Measurements from ENCODE around the gene LRRC27.
A peak's percentile ranks its signal among the peaks of the same experiment; 100 is the strongest.
"Not testable (repeated sequence)": the region's sequence is repeated elsewhere in the genome, so short reads cannot be mapped to it uniquely, and the experiment has no call there.

Gene LRRC27

DNA sequence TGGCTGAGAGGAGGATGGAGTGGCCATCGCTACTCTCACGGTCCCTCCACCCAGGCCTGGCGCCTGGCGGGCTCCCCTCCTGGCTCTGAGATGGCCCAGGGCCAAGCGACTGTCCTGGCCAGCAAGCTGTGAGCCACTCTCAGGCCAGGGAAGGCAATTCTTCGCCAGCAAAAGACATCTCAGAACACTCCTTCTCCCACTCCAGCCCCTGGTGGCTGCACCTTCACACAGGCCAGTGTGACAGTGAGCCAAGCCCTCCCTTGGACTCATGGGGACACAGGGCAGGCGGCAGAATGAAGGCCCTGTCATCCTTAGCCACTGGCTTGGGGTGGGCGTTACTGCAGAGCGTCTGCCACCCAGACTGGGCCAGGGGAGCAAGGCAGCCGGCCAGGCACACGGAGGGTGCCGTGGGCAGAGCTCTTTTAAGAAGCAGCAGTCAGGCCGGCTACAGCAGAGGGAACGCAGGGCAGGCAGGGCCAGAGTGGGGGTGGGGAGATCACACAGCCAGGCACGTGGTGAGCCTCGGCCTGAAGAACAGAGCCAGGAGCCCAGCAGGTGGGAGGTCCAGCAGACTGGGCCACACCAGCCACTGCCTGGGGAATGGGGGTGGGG is 38.7 kb upstream of the LRRC27 start:
- H2BK15ac ChIP-seq (ENCODE audit: low read depth, poor library complexity, severe bottlenecking): no peak overlapping the region
- H2AFZ ChIP-seq (ENCODE audit: low read depth, low read length): no peak overlapping the region
- H3K79me1 ChIP-seq (replicated peaks; ENCODE audit: low read length, poor library complexity, severe bottlenecking): peaks cover 21% of the 10 kb centered on the region
- H3K9ac ChIP-seq (ENCODE audit: low read length): no peak overlapping the region
- no peak for DNase-seq
- H3K4me2 ChIP-seq (ENCODE audit: low read length, poor library complexity, severe bottlenecking): no peak overlapping the region
- no peak overlapping the region for H2BK5ac ChIP-seq (ENCODE audit: low read depth, low read length, poor library complexity, severe bottlenecking)
- H3K36me3 ChIP-seq (ENCODE audit: control insufficient read depth in 1 of 2, insufficient read depth in 2 of 2, low read depth in 1 of 2, low read length in 2 of 2): no peaks in the 10 kb centered on the region
- no peak overlapping the region for H3K14ac ChIP-seq (ENCODE audit: low read length in 2 of 2)
- H3K27me3 ChIP-seq (ENCODE audit: control insufficient read depth in 1 of 2, insufficient read depth in 1 of 2, low read length in 2 of 2): peaks cover 4 to 8% of the 10 kb centered on the region in 2 experiments
- no peak overlapping the region for H2BK120ac ChIP-seq (ENCODE audit: low read depth, low read length)
- H3K23ac ChIP-seq (ENCODE audit: low read length in 2 of 2): peak overlapping the region in 1 of 2 experiments; percentile 41
- H2BK12ac ChIP-seq (ENCODE audit: low read length in 2 of 2): no peak overlapping the region
- H3K4me1 ChIP-seq (ENCODE audit: control insufficient read depth, insufficient read depth, low read depth, low read length): peaks cover 15% of the 10 kb centered on the region
- no peak overlapping the region for H3K4ac ChIP-seq (ENCODE audit: low read depth in 1 of 2, low read length in 2 of 2)
- H2AK5ac ChIP-seq (ENCODE audit: low read length, severe bottlenecking): no peak overlapping the region
- H3K27ac ChIP-seq (ENCODE audit: low read length, poor library complexity, severe bottlenecking): no peak overlapping the region
- H3K18ac ChIP-seq (ENCODE audit: low read depth in 1 of 2, low read length in 2 of 2): no peak overlapping the region
- no peak overlapping the region for H4K8ac ChIP-seq (ENCODE audit: low read length)
- no peak overlapping the region for H3K4me3 ChIP-seq (ENCODE audit: insufficient read depth in 1 of 2, low read depth in 1 of 2, low read length in 2 of 2)
- H4K91ac ChIP-seq (ENCODE audit: low read length): no peak overlapping the region
- peaks cover 13% of the 10 kb centered on the region for H3K9me3 ChIP-seq (ENCODE audit: control insufficient read depth, low read length)
- 57% methylated on average over 16 of the region's 16 CpGs for WGBS

DNA sequence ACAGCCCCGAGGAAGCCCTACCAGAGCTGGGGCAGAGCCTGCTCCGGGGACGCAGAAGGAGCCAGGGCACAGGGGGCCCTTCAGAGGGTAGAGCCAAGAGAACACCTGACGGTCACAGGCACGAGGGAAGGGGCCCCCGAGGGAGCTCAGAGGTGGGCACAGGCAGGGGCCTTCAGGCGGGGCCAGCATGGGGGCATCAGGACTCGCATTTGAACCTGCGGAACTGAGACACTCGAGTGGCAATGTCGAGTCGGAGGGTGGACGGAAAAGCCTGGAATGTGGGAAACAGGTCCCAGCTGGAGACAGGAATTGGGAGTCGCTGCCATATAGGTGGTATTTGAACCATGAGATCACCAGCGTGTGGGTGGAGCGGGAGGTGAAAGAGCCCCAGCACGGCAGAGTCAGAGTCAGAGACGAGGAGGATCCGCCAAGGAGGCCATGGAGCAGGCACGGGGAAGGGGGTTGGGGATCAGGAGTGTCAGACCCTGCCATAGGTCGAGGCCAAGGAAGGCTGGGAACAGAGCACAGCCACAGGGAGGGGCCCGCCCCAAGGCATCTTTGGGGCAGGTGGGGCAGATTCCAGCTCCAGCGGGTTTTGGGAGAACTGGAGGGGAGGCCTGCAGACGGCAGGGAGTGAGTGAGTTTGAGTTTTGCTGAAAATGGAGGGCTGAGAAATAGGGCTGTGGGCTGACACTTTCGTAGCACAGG is 38.0 kb upstream of the LRRC27 start:
- Histone ChIP-seq H3K9ac (ENCODE audit: low read length) (no peak overlapping the region), H3K4ac (ENCODE audit: low read depth in 1 of 2, low read length in 2 of 2) (no peak overlapping the region), H3K4me2 (ENCODE audit: low read length, poor library complexity, severe bottlenecking) (no peak overlapping the region), H2AFZ (ENCODE audit: low read depth, low read length) (no peak overlapping the region), H3K4me3 (ENCODE audit: insufficient read depth in 1 of 2, low read depth in 1 of 2, low read length in 2 of 2) (no peak overlapping the region), H3K18ac (ENCODE audit: low read depth in 1 of 2, low read length in 2 of 2) (no peak overlapping the region), H2BK12ac (ENCODE audit: low read length in 2 of 2) (no peak overlapping the region), H2BK15ac (ENCODE audit: low read depth, poor library complexity, severe bottlenecking) (no peak overlapping the region), H3K27ac (ENCODE audit: low read length, poor library complexity, severe bottlenecking) (no peak overlapping the region), H3K79me1 (replicated peaks; ENCODE audit: low read length, poor library complexity, severe bottlenecking) (peaks cover 21% of the 10 kb centered on the region), H3K23ac (ENCODE audit: low read length in 2 of 2) (peak overlapping the region in 1 of 2 experiments; percentile 41), H3K36me3 (ENCODE audit: control insufficient read depth in 1 of 2, insufficient read depth in 2 of 2, low read depth in 1 of 2, low read length in 2 of 2) (no peaks in the 10 kb centered on the region), H3K14ac (ENCODE audit: low read length in 2 of 2) (no peak overlapping the region), H4K91ac (ENCODE audit: low read length) (no peak overlapping the region), H3K4me1 (ENCODE audit: control insufficient read depth, insufficient read depth, low read depth, low read length) (peaks cover 15% of the 10 kb centered on the region), H3K27me3 (ENCODE audit: control insufficient read depth in 1 of 2, insufficient read depth in 1 of 2, low read length in 2 of 2) (peaks cover 3 to 8% of the 10 kb centered on the region in 2 experiments), H4K8ac (ENCODE audit: low read length) (no peak overlapping the region), H2BK120ac (ENCODE audit: low read depth, low read length) (no peak overlapping the region), H3K9me3 (ENCODE audit: control insufficient read depth, low read length) (peaks cover 8% of the 10 kb centered on the region), H2BK5ac (ENCODE audit: low read depth, low read length, poor library complexity, severe bottlenecking) (no peak overlapping the region), H2AK5ac (ENCODE audit: low read length, severe bottlenecking) (no peak overlapping the region)
- no peak for DNase-seq
- WGBS: 83% methylated on average over 25 of the region's 25 CpGs

DNA sequence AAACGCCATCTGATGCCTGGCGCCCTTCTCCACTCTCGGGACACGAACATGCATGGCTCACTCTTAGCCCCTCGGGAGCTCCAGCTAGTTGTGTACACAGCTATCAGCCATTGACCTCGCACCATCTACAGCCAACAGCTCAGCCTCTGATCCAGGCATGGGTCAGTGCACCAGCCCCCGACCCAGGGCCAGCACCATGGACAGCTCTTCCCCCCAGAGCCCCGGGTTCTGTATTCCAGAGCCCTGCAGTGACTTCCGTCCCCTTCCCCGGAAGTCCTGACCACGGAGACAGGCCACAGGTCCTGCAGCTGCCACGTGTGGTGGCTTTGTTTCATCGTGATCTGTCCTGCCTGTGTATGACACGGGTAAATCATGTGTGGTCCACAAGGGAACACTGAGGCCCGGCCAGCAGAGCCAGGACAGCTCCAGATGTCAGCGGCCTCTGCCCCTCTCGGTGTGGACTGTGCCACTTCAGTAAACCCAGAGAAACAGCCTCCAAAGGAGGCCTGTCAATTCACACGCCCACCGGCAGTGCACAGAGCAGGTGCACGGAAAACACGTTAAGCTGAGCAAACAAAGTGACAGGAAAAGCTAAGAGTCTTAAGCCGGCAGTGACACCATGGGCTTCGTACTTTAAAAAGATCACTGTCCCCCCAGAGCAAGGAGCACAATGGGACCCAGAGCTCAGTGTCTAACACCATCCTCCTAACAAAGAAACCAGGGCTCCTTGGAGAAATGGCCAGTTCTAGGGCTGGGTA is 37.3 kb upstream of the LRRC27 start:
- Histone ChIP-seq H4K91ac (ENCODE audit: low read length) (no peak overlapping the region), H3K4me3 (ENCODE audit: insufficient read depth in 1 of 2, low read depth in 1 of 2, low read length in 2 of 2) (no peak overlapping the region), H3K79me1 (replicated peaks; ENCODE audit: low read length, poor library complexity, severe bottlenecking) (peaks cover 23% of the 10 kb centered on the region), H3K4me1 (ENCODE audit: control insufficient read depth, insufficient read depth, low read depth, low read length) (peaks cover 15% of the 10 kb centered on the region), H3K4me2 (ENCODE audit: low read length, poor library complexity, severe bottlenecking) (no peak overlapping the region), H4K8ac (ENCODE audit: low read length) (no peak overlapping the region), H3K36me3 (ENCODE audit: control insufficient read depth in 1 of 2, insufficient read depth in 2 of 2, low read depth in 1 of 2, low read length in 2 of 2) (no peaks in the 10 kb centered on the region), H2BK12ac (ENCODE audit: low read length in 2 of 2) (no peak overlapping the region), H3K18ac (ENCODE audit: low read depth in 1 of 2, low read length in 2 of 2) (no peak overlapping the region), H3K27ac (ENCODE audit: low read length, poor library complexity, severe bottlenecking) (no peak overlapping the region), H3K4ac (ENCODE audit: low read depth in 1 of 2, low read length in 2 of 2) (no peak overlapping the region), H3K14ac (ENCODE audit: low read length in 2 of 2) (no peak overlapping the region), H2BK120ac (ENCODE audit: low read depth, low read length) (no peak overlapping the region), H3K27me3 (ENCODE audit: control insufficient read depth in 1 of 2, insufficient read depth in 1 of 2, low read length in 2 of 2) (peaks cover 4 to 6% of the 10 kb centered on the region in 2 experiments), H2AK5ac (ENCODE audit: low read length, severe bottlenecking) (no peak overlapping the region), H2BK5ac (ENCODE audit: low read depth, low read length, poor library complexity, severe bottlenecking) (no peak overlapping the region), H3K23ac (ENCODE audit: low read length in 2 of 2) (no peak overlapping the region), H2AFZ (ENCODE audit: low read depth, low read length) (no peak overlapping the region), H2BK15ac (ENCODE audit: low read depth, poor library complexity, severe bottlenecking) (no peak overlapping the region), H3K9me3 (ENCODE audit: control insufficient read depth, low read length) (peaks cover under 1% of the 10 kb centered on the region), H3K9ac (ENCODE audit: low read length) (no peak overlapping the region)
- no peak for DNase-seq
- 83% methylated on average over 23 of the region's 23 CpGs for WGBS

- not testable (repeated sequence) for H3K36me3 ChIP-seq (ENCODE audit: control insufficient read depth in 1 of 2, insufficient read depth in 2 of 2, low read depth in 1 of 2, low read length in 2 of 2); H3K18ac ChIP-seq (ENCODE audit: low read depth in 1 of 2, low read length in 2 of 2); H2BK5ac ChIP-seq (ENCODE audit: low read depth, low read length, poor library complexity, severe bottlenecking); H3K27ac ChIP-seq (ENCODE audit: low read length, poor library complexity, severe bottlenecking); H3K9me3 ChIP-seq (ENCODE audit: control insufficient read depth, low read length); H3K9ac ChIP-seq (ENCODE audit: low read length); DNase-seq; H3K27me3 ChIP-seq (ENCODE audit: control insufficient read depth in 1 of 2, insufficient read depth in 1 of 2, low read length in 2 of 2); H2BK120ac ChIP-seq (ENCODE audit: low read depth, low read length); H3K14ac ChIP-seq (ENCODE audit: low read length in 2 of 2); H3K4me3 ChIP-seq (ENCODE audit: insufficient read depth in 1 of 2, low read depth in 1 of 2, low read length in 2 of 2); H2AFZ ChIP-seq (ENCODE audit: low read depth, low read length); H2BK15ac ChIP-seq (ENCODE audit: low read depth, poor library complexity, severe bottlenecking); H4K8ac ChIP-seq (ENCODE audit: low read length); H3K4me2 ChIP-seq (ENCODE audit: low read length, poor library complexity, severe bottlenecking); H3K4ac ChIP-seq (ENCODE audit: low read depth in 1 of 2, low read length in 2 of 2); H3K23ac ChIP-seq (ENCODE audit: low read length in 2 of 2); H2BK12ac ChIP-seq (ENCODE audit: low read length in 2 of 2); H4K91ac ChIP-seq (ENCODE audit: low read length); H2AK5ac ChIP-seq (ENCODE audit: low read length, severe bottlenecking)
- WGBS: 92% methylated on average over 22 of the region's 23 CpGs
- Histone ChIP-seq H3K79me1 (replicated peaks; ENCODE audit: low read length, poor library complexity, severe bottlenecking) (peaks cover 27% of the 10 kb centered on the region), H3K4me1 (ENCODE audit: control insufficient read depth, insufficient read depth, low read depth, low read length) (peaks cover 16% of the 10 kb centered on the region)
These were observed 36.5 kb upstream of the LRRC27 start for GRCh38 chr10:132295481-132295880.

Data from mesenchymal stem cell (in vitro differentiated cells and primary cell).